IMR-90 (cell line): ENCODE data around the gene ANKUB1. TPM values are rescaled to one million over a fixed set of nuclear protein-coding genes. Genes with fewer than 3 reads are reported as not detected.

Source experiments
- ATAC-seq: fragments of 200-7000 bp; cut with Tn5 transposase; 2 replicates; pipeline ENCODE4 v1.9.1; 2020; ENCODE audit warnings: low read depth, mild to moderate bottlenecking, moderate library complexity
- BruUV-seq: library from RNA; stranded (reverse); fragments of 400-500 nt; replicated peaks from 2 replicates; lab custom pipeline; 2021; lab: Mats Ljungman, UMichigan
- CTCF ChIA-PET: fragments of 300-600 bp; formaldehyde crosslinking; extraction: SDS; loops from one replicate; lab custom pipeline; 2021; ENCODE audit warnings: antibody characterized with exemption; lab: Yijun Ruan, JAX
- POLR2A ChIA-PET: fragments of 300-600 bp; sonication (Branson Sonifier 250); formaldehyde crosslinking; loops from one replicate; lab custom pipeline; 2022; ENCODE audit warnings: antibody characterized with exemption; ENCODE audit not compliant: unreplicated experiment; lab: Charles Lee
- DNase-seq: peaks from one replicate; pipeline ENCODE4 v3.0.0; 2013
- H2AFZ ChIP-seq: replicated peaks from 2 replicates; pipeline ENCODE3; 2013; ENCODE audit warnings: low read length, mild to moderate bottlenecking; ENCODE audit not compliant: poor library complexity
- H2AK5ac ChIP-seq: 2 replicates; pipeline ENCODE4 v1.6.1; 2013; ENCODE audit warnings: low read depth, low read length, inconsistent platforms
- H2AK9ac ChIP-seq: replicated peaks from 2 replicates; pipeline ENCODE3; 2013; ENCODE audit warnings: mild to moderate bottlenecking, low read depth, low read length, moderate library complexity; ENCODE audit not compliant: poor library complexity
- H2BK120ac ChIP-seq: 2 replicates; pipeline ENCODE4 v1.6.1; 2013; ENCODE audit warnings: low read depth, low read length, inconsistent platforms
- H2BK15ac ChIP-seq: 3 replicates; pipeline ENCODE4 v1.6.1; 2013; ENCODE audit warnings: low read depth, low read length, inconsistent platforms
- H2BK20ac ChIP-seq: 2 replicates; pipeline ENCODE4 v1.6.1; 2013; ENCODE audit warnings: low read depth, mild to moderate bottlenecking, inconsistent platforms, low read length, moderate library complexity
- H2BK5ac ChIP-seq: 2 replicates; pipeline ENCODE4 v1.6.1; 2013; ENCODE audit warnings: mild to moderate bottlenecking, low read depth, low read length, inconsistent platforms; ENCODE audit not compliant: poor library complexity, severe bottlenecking
- H3K14ac ChIP-seq: replicated peaks from 2 replicates; pipeline ENCODE4 v1.6.1; 2013; ENCODE audit warnings: low read depth, low read length, inconsistent platforms
- H3K18ac ChIP-seq: 2 replicates; pipeline ENCODE4 v1.6.1; 2013; ENCODE audit warnings: low read depth, low read length, control low read depth
- H3K23ac ChIP-seq: 2 replicates; pipeline ENCODE4 v1.6.1; 2013; ENCODE audit warnings: low read depth, low read length, inconsistent platforms
- H3K27ac ChIP-seq: 2 replicates; pipeline ENCODE4 v1.5.1; 2013; ENCODE audit warnings: mild to moderate bottlenecking, control low read depth, low read length; ENCODE audit not compliant: insufficient read depth
- H3K27me3 ChIP-seq: 2 replicates; pipeline ENCODE4 v1.6.1; 2013; ENCODE audit warnings: low read length; ENCODE audit not compliant: control insufficient read depth, insufficient read depth
- H3K36me3 ChIP-seq: 2 replicates; pipeline ENCODE4 v1.6.1; 2013; ENCODE audit warnings: low read length, mixed read lengths; ENCODE audit not compliant: control insufficient read depth, insufficient read depth
- H3K4ac ChIP-seq: 2 replicates; pipeline ENCODE4 v1.6.1; 2013; ENCODE audit warnings: low read depth, low read length, inconsistent platforms
- H3K4me1 ChIP-seq: 2 replicates; pipeline ENCODE4 v1.6.1; 2013; ENCODE audit warnings: low read length, mixed read lengths; ENCODE audit not compliant: control insufficient read depth, insufficient read depth
- H3K4me2 ChIP-seq: 2 replicates; pipeline ENCODE4 v1.6.1; 2013; ENCODE audit warnings: low read depth, mild to moderate bottlenecking, control low read depth, low read length, moderate library complexity
- H3K4me3 ChIP-seq: 2 replicates; pipeline ENCODE4 v1.5.1; 2013; ENCODE audit warnings: low read depth, mild to moderate bottlenecking, control low read depth, low read length, moderate library complexity; ENCODE audit not compliant: insufficient read depth
- H3K56ac ChIP-seq: 2 replicates; pipeline ENCODE4 v1.6.1; 2013; ENCODE audit warnings: low read length, inconsistent platforms; ENCODE audit not compliant: insufficient read depth; ENCODE audit errors: extremely low read depth
- H3K79me1 ChIP-seq, 2 experiments: 2 replicates each; pipeline ENCODE4 v1.6.1; 2013; ENCODE audit warnings: low read length in 2 of 2, inconsistent platforms in 1 of 2, low read depth in 1 of 2
- H3K9ac ChIP-seq: 2 replicates; pipeline ENCODE4 v1.6.1; 2013; ENCODE audit warnings: low read depth, low read length, control low read depth
- H3K9me1 ChIP-seq: 2 replicates; pipeline ENCODE4 v1.6.1; 2013; ENCODE audit warnings: low read length, inconsistent platforms; ENCODE audit not compliant: insufficient read depth
- H3K9me3 ChIP-seq: 2 replicates; pipeline ENCODE4 v1.6.1; 2013; ENCODE audit warnings: low read length; ENCODE audit not compliant: control insufficient read depth, insufficient read depth
- H4K20me1 ChIP-seq: 2 replicates; pipeline ENCODE4 v1.6.1; 2013; ENCODE audit warnings: low read length, inconsistent platforms; ENCODE audit not compliant: insufficient read depth
- H4K5ac ChIP-seq: 2 replicates; pipeline ENCODE4 v1.6.1; 2013; ENCODE audit warnings: mild to moderate bottlenecking, low read depth, low read length, control low read depth
- H4K8ac ChIP-seq, 2 experiments: 2 replicates each; pipeline ENCODE4 v1.6.1; 2013; ENCODE audit warnings: low read depth in 2 of 2, low read length in 2 of 2, control low read depth in 1 of 2, inconsistent platforms in 1 of 2
- H4K91ac ChIP-seq: 2 replicates; pipeline ENCODE4 v1.6.1; 2013; ENCODE audit warnings: low read depth, low read length, inconsistent platforms; ENCODE audit not compliant: insufficient read depth
- CEBPB ChIP-seq: IDR thresholded peaks from 2 replicates; pipeline ENCODE4 v1.6.1; 2012; ENCODE audit warnings: low read depth, low read length, improper control_type of control experiment
- CHD1 ChIP-seq: IDR thresholded peaks from 2 replicates; pipeline ENCODE4 v1.6.1; 2012; ENCODE audit warnings: low read depth, low read length, improper control_type of control experiment
- CTCF ChIP-seq: conservative IDR thresholded peaks from 2 replicates; pipeline ENCODE4 v1.5.1; 2012; ENCODE audit warnings: mild to moderate bottlenecking, low read depth, low read length, improper control_type of control experiment
- FOS ChIP-seq: fragments of 150-350 bp; IDR thresholded peaks from 2 replicates; pipeline ENCODE4 v1.6.1; 2016; ENCODE audit warnings: low read depth, low read length
- MAZ ChIP-seq: IDR thresholded peaks from 2 replicates; pipeline ENCODE4 v1.6.1; 2012; ENCODE audit warnings: low read depth, mild to moderate bottlenecking, low read length, improper control_type of control experiment, moderate library complexity, borderline replicate concordance
- MXI1 ChIP-seq: IDR thresholded peaks from 2 replicates; pipeline ENCODE4 v1.6.1; 2012; ENCODE audit warnings: low read depth, mild to moderate bottlenecking, low read length, moderate library complexity, borderline replicate concordance
- NFE2L2 ChIP-seq: fragments of 150-350 bp; IDR thresholded peaks from 2 replicates; pipeline ENCODE4 v1.6.1; 2016; ENCODE audit warnings: low read depth, mild to moderate bottlenecking, low read length
- POLR2A ChIP-seq: IDR thresholded peaks from 2 replicates; pipeline ENCODE4 v1.6.1; 2012; ENCODE audit warnings: mild to moderate bottlenecking, low read depth, low read length
- RAD21 ChIP-seq: IDR thresholded peaks from 2 replicates; pipeline ENCODE4 v1.6.1; 2012; ENCODE audit warnings: low read length, improper control_type of control experiment
- RCOR1 ChIP-seq: IDR thresholded peaks from 2 replicates; pipeline ENCODE4 v1.6.1; 2012; ENCODE audit warnings: mild to moderate bottlenecking, low read length, improper control_type of control experiment; ENCODE audit not compliant: insufficient replicate concordance
- RFX5 ChIP-seq: IDR thresholded peaks from 2 replicates; pipeline ENCODE4 v1.8.0; 2012; ENCODE audit warnings: low read depth, mild to moderate bottlenecking, low read length, moderate library complexity
- SMC3 ChIP-seq: fragments of 150-350 bp; IDR thresholded peaks from 2 replicates; pipeline ENCODE4 v1.6.1; 2016; ENCODE audit warnings: low read depth, mild to moderate bottlenecking, antibody characterized with exemption, low read length, moderate library complexity
- USF2 ChIP-seq: fragments of 150-350 bp; IDR thresholded peaks from 2 replicates; pipeline ENCODE4 v1.6.1; 2017; ENCODE audit warnings: mild to moderate bottlenecking, antibody characterized with exemption, low read length, low read depth
- dilution Hi-C: fragments of 300-500 bp; cut with HindIII; formaldehyde crosslinking; loops from one replicate; pipeline ENCODE4 v1.14.3; 2018; ENCODE audit warnings: low sequenced_read_pairs; ENCODE audit not compliant: unreplicated experiment
- in situ Hi-C: fragments of 300-500 bp; cut with MboI; formaldehyde crosslinking; loops from 3 replicates; pipeline ENCODE4 v1.14.3; 2019; ENCODE audit warnings: low sequenced_read_pairs, inconsistent platforms, mixed read lengths
- intact Hi-C: fragments of 100-400 bp; cut with micrococcal nuclease; formaldehyde crosslinking; loops from 2 replicates; pipeline ENCODE4 v1.10.0; 2022
- polyA plus RNA-seq, 3 experiments: library from polyadenylated mRNA; depleted of rRNA; stranded (reverse); fragments of >200 nt; gene quantifications; 2 replicates each; pipeline ENCODE4 v1.2.3, GENCODE V29; 2012; ENCODE audit warnings: low replicate concordance in 1 of 3
- total RNA-seq: library from RNA; depleted of rRNA; stranded (reverse); fragments of >200 nt; gene quantifications from 2 replicates; pipeline ENCODE4 v1.2.3, GENCODE V29; 2012
- TF ChIP-seq, protein P1 (sequence below): fragments of 150-350 bp; IDR thresholded peaks from 2 replicates; pipeline ENCODE4 v1.6.1; 2016; ENCODE audit warnings: low read depth, mild to moderate bottlenecking, low read length, moderate library complexity, borderline replicate concordance

ANKUB1 gene
- total and polyA plus RNA-seq, 2 of the 4 experiments (the other 2 are of a cell fraction) = not detected

- Histone ChIP-seq H3K27me3 (peaks cover 1% of the 10 kb centered on the region; the same call in 1 of the 2 replicates), H3K4me1 (no peaks in the 10 kb centered on the region), H3K4me3 (no peak overlapping the region), H3K56ac (no peak overlapping the region), H3K14ac (no peak overlapping the region), H4K8ac (no peak overlapping the region), H2AFZ (no peak overlapping the region), H3K23ac (no peak overlapping the region), H3K27ac (no peak overlapping the region), H4K5ac (no peak overlapping the region), H3K4ac (no peak overlapping the region), H3K4me2 (no peak overlapping the region), H2BK20ac (no peak overlapping the region), H3K9ac (no peak overlapping the region), H2BK15ac (no peak overlapping the region), H3K79me1 (no peaks in the 10 kb centered on the region), H2BK120ac (no peak overlapping the region), H2BK5ac (no peak overlapping the region), H3K9me3 (no peaks in the 10 kb centered on the region), H3K9me1 (no peaks in the 10 kb centered on the region), H2AK9ac (no peak overlapping the region), H4K20me1 (no peaks in the 10 kb centered on the region), H3K18ac (no peak overlapping the region), H2AK5ac (no peak overlapping the region), H4K91ac (no peak overlapping the region), H3K36me3 (no peaks in the 10 kb centered on the region)
- TF ChIP-seq CTCF (no peak), RCOR1 (no peak), MAZ (no peak), RFX5 (no peak), USF2 (no peak), POLR2A (no peak), NFE2L2 (no peak), CEBPB (no peak), FOS (no peak), MXI1 (no peak), CHD1 (no peak), RAD21 (no peak), SMC3 (no peak)
- TF ChIP-seq, protein P1, sequence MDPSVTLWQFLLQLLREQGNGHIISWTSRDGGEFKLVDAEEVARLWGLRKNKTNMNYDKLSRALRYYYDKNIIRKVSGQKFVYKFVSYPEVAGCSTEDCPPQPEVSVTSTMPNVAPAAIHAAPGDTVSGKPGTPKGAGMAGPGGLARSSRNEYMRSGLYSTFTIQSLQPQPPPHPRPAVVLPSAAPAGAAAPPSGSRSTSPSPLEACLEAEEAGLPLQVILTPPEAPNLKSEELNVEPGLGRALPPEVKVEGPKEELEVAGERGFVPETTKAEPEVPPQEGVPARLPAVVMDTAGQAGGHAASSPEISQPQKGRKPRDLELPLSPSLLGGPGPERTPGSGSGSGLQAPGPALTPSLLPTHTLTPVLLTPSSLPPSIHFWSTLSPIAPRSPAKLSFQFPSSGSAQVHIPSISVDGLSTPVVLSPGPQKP = no peak
- in situ Hi-C loops (loop anchor here (25.0 kb wide), 2 partner anchors 611 to 761 kb away; no protein-coding TSS in a partner anchor), intact Hi-C loops (no loop called here), dilution Hi-C loops (no loop called here)
- ChIA-PET POLR2A (no interaction called here), CTCF (no interaction called here)
- no peak for DNase-seq
- no peak for ATAC-seq
- BruUV-seq = no TSS peak
Observed at GRCh38 chr3:149723781-149724180, 68.6 kb downstream of the ANKUB1 start.
